Natural killer cell (primary cell): ENCODE measurements around the gene GBP3. TPM values are rescaled to one million over a fixed set of nuclear protein-coding genes. Genes with fewer than 3 reads are reported as not detected.
"Not testable (repeated sequence)": the region's sequence is repeated elsewhere in the genome, so short reads cannot be mapped to it uniquely, and the experiment has no call there.

ENCODE experiments used
- ATAC-seq, 3 donors: fragments of 150-1000 bp in 2 of 3; fragments of 200-7000 bp in 1 of 3; cut with Tn5 transposase; 1 replicate in 1 of 3; 2 replicates in 2 of 3; pipeline ENCODE4 v1.10.0; 2021; ENCODE audit warnings: mild to moderate bottlenecking in 2 of 3, moderate library complexity in 2 of 3
- DNase-seq, 2 donors: peaks; one replicate each; pipeline versions ENCODE4 v3.0.0 to v3.0.0-alpha.2; 2013 to 2021; ENCODE audit warnings: mixed read lengths in 1 of 2
- H3K27ac ChIP-seq: one replicate; pipeline ENCODE4 v1.5.1; 2013; ENCODE audit warnings: mild to moderate bottlenecking, low read length
- H3K27me3 ChIP-seq: one replicate; pipeline ENCODE4 v1.6.1; 2013; ENCODE audit warnings: low read length; ENCODE audit not compliant: control insufficient read depth, insufficient read depth
- H3K36me3 ChIP-seq: one replicate; pipeline ENCODE4 v1.6.1; 2013; ENCODE audit warnings: low read length; ENCODE audit not compliant: control insufficient read depth, insufficient read depth
- H3K4me1 ChIP-seq: one replicate; pipeline ENCODE4 v1.6.1; 2013; ENCODE audit warnings: low read length; ENCODE audit not compliant: control insufficient read depth, insufficient read depth
- H3K4me3 ChIP-seq: one replicate; pipeline ENCODE4 v1.5.1; 2013; ENCODE audit warnings: low read length
- H3K9me3 ChIP-seq: one replicate; pipeline ENCODE4 v1.6.1; 2013; ENCODE audit warnings: low read length; ENCODE audit not compliant: control insufficient read depth, insufficient read depth
- H3K27ac Mint-ChIP-seq, 2 donors: one replicate each; pipeline ENCODE4 v1.8.0; 2022; ENCODE audit warnings: mild to moderate bottlenecking in 2 of 2, mixed read lengths in 2 of 2, moderate library complexity in 1 of 2
- H3K27me3 Mint-ChIP-seq, 2 donors: one replicate each; pipeline ENCODE4 v1.8.0; 2022; ENCODE audit warnings: low read depth in 2 of 2, mixed read lengths in 2 of 2
- H3K36me3 Mint-ChIP-seq: one replicate; pipeline ENCODE4 v1.8.0; 2022; ENCODE audit warnings: mixed read lengths
- H3K4me1 Mint-ChIP-seq, 2 donors: one replicate each; pipeline ENCODE4 v1.8.0; 2022; ENCODE audit warnings: mixed read lengths in 2 of 2
- H3K4me3 Mint-ChIP-seq: one replicate; pipeline ENCODE4 v1.8.0; 2022; ENCODE audit warnings: mild to moderate bottlenecking, moderate library complexity, mixed read lengths
- H3K9me3 Mint-ChIP-seq, 2 donors: one replicate each; pipeline ENCODE4 v1.8.0; 2022; ENCODE audit warnings: mixed read lengths in 2 of 2
- CTCF ChIP-seq: fragments of 200-600 bp; IDR thresholded peaks from one replicate; pipeline ENCODE4 v1.8.0; 2022; ENCODE audit warnings: antibody characterized with exemption
- WGBS: methylation state at CpG from one replicate; pipeline ENCODE4 v1.1.7; 2013; ENCODE audit warnings: missing lambda C conversion rate; ENCODE audit not compliant: insufficient coverage; 5-methylcytosine and 5-hydroxymethylcytosine counted together
- intact Hi-C: fragments of 100-400 bp; cut with micrococcal nuclease; formaldehyde crosslinking; loops from one replicate; pipeline ENCODE4 v1.14.2; 2022
- total RNA-seq, 4 donors: library from RNA; stranded (reverse); fragments of 120-200 nt in 1 of 4; gene quantifications; one replicate each; pipeline versions ENCODE4 v1.2.3 to v1.2.4, GENCODE V29; 2013 to 2022

Gene GBP3
- total RNA-seq, 3 donors from 2014 or later (not counting 1 experiment from before 2014, with no cell fraction given) = 36.1 to 52.5 (median 49.0) TPM

DNA sequence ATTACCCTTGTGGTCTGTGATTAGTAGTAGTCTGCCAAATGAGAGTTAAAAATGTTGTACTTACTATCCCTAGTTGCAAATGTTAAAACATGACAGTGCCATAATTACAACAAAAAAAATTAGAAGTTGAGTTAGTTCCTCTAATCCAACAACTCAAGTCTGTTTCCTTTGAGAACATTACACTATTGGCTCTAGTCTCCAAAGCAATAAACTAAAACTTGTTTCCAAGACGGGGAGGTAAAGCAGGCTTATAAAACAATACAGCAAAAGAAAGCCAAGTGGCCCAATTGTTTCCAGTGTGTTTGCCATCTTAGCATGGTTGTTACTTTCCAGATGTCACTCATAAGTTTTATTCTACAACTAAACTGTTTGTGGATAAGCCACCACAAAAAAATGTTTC lies 41.8 kb downstream of the GBP3 start:
- Mint-ChIP-seq H3K27ac (peak overlapping the region; percentile 2 to 25), H3K4me1 (peaks cover 45 to 58% of the 10 kb centered on the region in 2 donors), H3K4me3 (no peak overlapping the region), H3K9me3 (no peaks in the 10 kb centered on the region), H3K27me3 (no peaks in the 10 kb centered on the region), H3K36me3 (no peaks in the 10 kb centered on the region)
- Histone ChIP-seq H3K4me3 (no peak overlapping the region), H3K4me1 (peaks cover 8% of the 10 kb centered on the region), H3K9me3 (no peaks in the 10 kb centered on the region), H3K36me3 (peaks cover 9% of the 10 kb centered on the region), H3K27ac (no peak overlapping the region), H3K27me3 (no peaks in the 10 kb centered on the region)
- 78% methylated on average over 1 of the region's 1 CpG for WGBS
- TF ChIP-seq CTCF = no peak
- intact Hi-C loops = loop anchor here (5.0 kb wide), 1 partner anchor 376 kb away; no protein-coding TSS in a partner anchor
- no peak for DNase-seq
- no peak for ATAC-seq

GRCh38 chr1:88979749-88980116 lies 42.9 kb downstream of the GBP3 start:
- no peak overlapping the region for H3K27ac ChIP-seq
- TF ChIP-seq CTCF = no peak
- H3K27me3 ChIP-seq = no peaks in the 10 kb centered on the region
- no peaks in the 10 kb centered on the region for H3K9me3 Mint-ChIP-seq
- intact Hi-C loops = loop anchor here (5.0 kb wide), 1 partner anchor 378 kb away; no protein-coding TSS in a partner anchor
- H3K9me3 ChIP-seq = no peaks in the 10 kb centered on the region
- H3K27ac Mint-ChIP-seq = peak overlapping the region; percentile 15 to 63
- ATAC-seq (no peak), DNase-seq (no peak)
- H3K4me1 ChIP-seq = peaks cover 8% of the 10 kb centered on the region
- peaks cover 51 to 56% of the 10 kb centered on the region in 2 donors for H3K4me1 Mint-ChIP-seq
- no peaks in the 10 kb centered on the region for H3K36me3 Mint-ChIP-seq
- peaks cover 9% of the 10 kb centered on the region for H3K36me3 ChIP-seq
- no peaks in the 10 kb centered on the region for H3K27me3 Mint-ChIP-seq
- H3K4me3 Mint-ChIP-seq = no peak overlapping the region
- no peak overlapping the region for H3K4me3 ChIP-seq

- Mint-ChIP-seq H3K36me3 (no peaks in the 10 kb centered on the region), H3K27ac (peak overlapping the region; percentile 15 to 63), H3K4me3 (no peak overlapping the region), H3K9me3 (no peaks in the 10 kb centered on the region), H3K4me1 (peaks cover 53 to 58% of the 10 kb centered on the region in 2 donors), H3K27me3 (no peaks in the 10 kb centered on the region)
- no CpG with 5 or more reads among the region's 2 CpGs for WGBS
- Histone ChIP-seq H3K27me3 (no peaks in the 10 kb centered on the region), H3K4me1 (peaks cover 5% of the 10 kb centered on the region), H3K9me3 (peaks cover 3% of the 10 kb centered on the region), H3K27ac (no peak overlapping the region), H3K36me3 (peaks cover 9% of the 10 kb centered on the region), H3K4me3 (no peak overlapping the region)
- ATAC-seq (peak in 1 of 3 donors; percentile 29), DNase-seq (no peak)
- TF ChIP-seq CTCF = no peak
- intact Hi-C loops = no loop called here
Observed at GRCh38 chr1:88979054-88979748, 43.5 kb downstream of the GBP3 start.

DNA sequence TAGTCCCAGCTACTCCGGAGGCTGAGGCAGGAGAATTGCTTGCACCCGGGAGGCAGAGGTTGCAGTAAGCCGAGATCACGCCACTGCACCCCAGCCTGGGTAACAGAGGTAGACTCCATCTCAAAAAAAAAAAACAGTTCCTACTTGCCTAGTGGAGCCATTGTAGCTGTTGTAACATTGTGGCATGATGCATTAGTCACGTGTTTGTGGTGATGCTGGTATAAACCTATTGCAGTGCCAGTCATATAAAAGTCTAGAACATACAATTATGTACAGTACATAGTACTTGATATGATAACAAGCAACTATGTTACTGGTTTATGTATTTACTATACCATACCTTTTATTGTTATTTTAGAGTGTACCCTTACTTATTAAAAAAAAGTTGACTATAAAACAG lies 46.4 kb downstream of the GBP3 start:
- peaks cover 3% of the 10 kb centered on the region for H3K36me3 ChIP-seq
- ATAC-seq (peak in 1 of 3 donors; percentile 38), DNase-seq (no peak)
- Mint-ChIP-seq H3K27me3 (no peaks in the 10 kb centered on the region), H3K4me1 (peaks cover 49 to 52% of the 10 kb centered on the region in 2 donors), H3K9me3 (no peaks in the 10 kb centered on the region), H3K36me3 (peaks cover 6% of the 10 kb centered on the region), H3K4me3 (no peak overlapping the region), H3K27ac (no peak overlapping the region)
- H3K27me3 ChIP-seq = no peaks in the 10 kb centered on the region
- intact Hi-C loops = no loop called here
- H3K4me1 ChIP-seq = no peaks in the 10 kb centered on the region
- H3K9me3 ChIP-seq = peaks cover 3% of the 10 kb centered on the region
- 100% methylated on average over 4 of the region's 5 CpGs for WGBS
- H3K27ac ChIP-seq = no peak overlapping the region
- H3K4me3 ChIP-seq = no peak overlapping the region
- no peak for TF ChIP-seq CTCF

DNA sequence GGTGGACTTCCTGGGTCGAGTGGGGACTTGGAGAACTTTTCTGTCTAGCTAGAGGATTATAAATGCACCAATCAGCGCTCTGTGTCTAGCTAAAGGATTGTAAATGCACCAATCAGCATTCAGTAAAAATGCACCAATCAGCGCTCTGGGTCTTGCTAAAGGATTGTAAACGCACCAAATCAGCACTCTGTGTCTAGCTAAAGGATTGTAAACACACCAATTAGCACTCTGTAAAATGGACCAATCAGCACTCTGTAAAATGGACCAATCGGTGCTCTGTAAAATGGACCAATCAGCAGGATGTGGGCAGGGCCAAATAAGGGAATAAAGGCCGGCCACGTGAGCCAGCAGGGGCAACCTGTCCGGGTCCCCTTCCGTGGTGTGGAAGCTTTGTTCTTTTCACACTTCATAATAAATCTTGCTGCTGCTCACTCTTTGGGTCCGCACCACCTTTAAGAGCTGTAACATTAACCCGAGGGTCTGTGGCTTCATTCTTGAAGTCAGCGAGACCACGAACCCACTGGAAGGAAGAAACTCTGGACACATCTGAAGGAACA lies 48.0 kb downstream of the GBP3 start:
- H3K9me3 Mint-ChIP-seq, H3K9me3 ChIP-seq, H3K36me3 Mint-ChIP-seq, H3K4me1 ChIP-seq, intact Hi-C loops, H3K4me3 ChIP-seq, DNase-seq, H3K27me3 Mint-ChIP-seq, H3K36me3 ChIP-seq, H3K27me3 ChIP-seq, H3K27ac ChIP-seq: not testable (repeated sequence)
- ATAC-seq = peak in 2 of 3 donors; percentile 45 to 53
- H3K27ac Mint-ChIP-seq = peak overlapping the region; percentile 66 to 68
- 57% methylated on average over 13 of the region's 13 CpGs for WGBS
- peak overlapping the region; percentile 57 for H3K4me3 Mint-ChIP-seq
- peaks cover 36 to 47% of the 10 kb centered on the region in 2 donors for H3K4me1 Mint-ChIP-seq
